ENCODE data around the gene TSPOAP1. TPM values are rescaled to one million over a fixed set of nuclear protein-coding genes. Genes with fewer than 3 reads are reported as not detected.

Gene TSPOAP1
- total and polyA plus RNA-seq, 4 donors: 4.3 to 46.7 (median 15.0) TPM

GRCh38 chr17:58337600-58338453, 9.2 kb upstream of the TSPOAP1 start:
- no peak overlapping the region for H3K4me3 ChIP-seq (ENCODE audit: low read length in 2 of 2)
- peak; percentile 89 to 93 for DNase-seq

DNA sequence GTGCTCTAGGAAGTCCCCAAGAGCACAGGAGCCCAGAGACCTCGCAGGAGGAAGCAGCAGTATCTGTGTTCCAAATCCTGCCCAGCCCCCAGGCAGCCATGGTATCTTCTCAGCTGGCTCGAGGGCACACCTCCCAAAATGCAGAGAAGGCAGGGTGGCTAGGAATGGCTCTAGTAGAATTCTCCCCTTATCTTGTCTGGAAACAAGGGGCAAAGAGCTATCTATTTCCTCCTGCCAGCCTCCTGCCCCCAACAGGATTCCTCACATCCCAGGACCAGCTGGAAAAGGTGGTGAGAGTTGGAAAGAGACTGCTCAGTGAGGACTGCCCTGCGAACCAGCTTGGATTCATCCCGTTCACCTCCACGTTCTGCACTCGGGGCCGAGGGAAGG, 8.6 kb upstream of the TSPOAP1 start:
- Histone ChIP-seq H3K27me3 (ENCODE audit: control insufficient read depth in 1 of 2, insufficient read depth in 2 of 2, low read length in 1 of 2) (no peaks in the 10 kb centered on the region), H3K9me3 (ENCODE audit: control insufficient read depth, low read length) (no peaks in the 10 kb centered on the region), H3K27ac (ENCODE audit: low read depth in 1 of 2, low read length in 2 of 2) (no peak overlapping the region), H3K4me1 (ENCODE audit: control insufficient read depth in 1 of 2, insufficient read depth in 2 of 2, low read length in 2 of 2) (no peaks in the 10 kb centered on the region), H3K4me3 (ENCODE audit: low read length in 2 of 2) (no peak overlapping the region), H3K36me3 (ENCODE audit: control insufficient read depth in 1 of 2, insufficient read depth in 2 of 2, low read length in 1 of 2) (no peaks in the 10 kb centered on the region)
- intact Hi-C loops (cut with DNase I): no loop called here
- ATAC-seq (ENCODE audit: low FRiP score) (no peak), DNase-seq (peak in 1 of 2 donors; percentile 67)
- 63 to 67% methylated on average over 7 of the region's 7 CpGs for WGBS, 2 donors

More at GRCh38 chr17:58337600-58338453, 9.2 kb upstream of the TSPOAP1 start:
- H3K27ac ChIP-seq (ENCODE audit: low read depth in 1 of 2, low read length in 2 of 2): no peak overlapping the region
- H3K4me1 ChIP-seq (ENCODE audit: control insufficient read depth in 1 of 2, insufficient read depth in 2 of 2, low read length in 2 of 2): no peaks in the 10 kb centered on the region
- peak; percentile 72 for ATAC-seq (ENCODE audit: low FRiP score)
- H3K36me3 ChIP-seq (ENCODE audit: control insufficient read depth in 1 of 2, insufficient read depth in 2 of 2, low read length in 1 of 2): no peaks in the 10 kb centered on the region
- WGBS, 2 donors: 34 to 35% methylated on average over 23 of the region's 23 CpGs
- no peaks in the 10 kb centered on the region for H3K9me3 ChIP-seq (ENCODE audit: control insufficient read depth, low read length)
- intact Hi-C loops (cut with DNase I): no loop called here
- no peaks in the 10 kb centered on the region for H3K27me3 ChIP-seq (ENCODE audit: control insufficient read depth in 1 of 2, insufficient read depth in 2 of 2, low read length in 1 of 2)

GRCh38 chr17:58336456-58337209, 8.0 kb upstream of the TSPOAP1 start:
- no peaks in the 10 kb centered on the region for H3K27me3 ChIP-seq (ENCODE audit: control insufficient read depth in 1 of 2, insufficient read depth in 2 of 2, low read length in 1 of 2)
- 31 to 34% methylated on average over 5 of the region's 5 CpGs for WGBS, 2 donors
- no peak overlapping the region for H3K4me3 ChIP-seq (ENCODE audit: low read length in 2 of 2)
- ATAC-seq (ENCODE audit: low FRiP score): no peak
- H3K27ac ChIP-seq (ENCODE audit: low read depth in 1 of 2, low read length in 2 of 2): no peak overlapping the region
- no peaks in the 10 kb centered on the region for H3K4me1 ChIP-seq (ENCODE audit: control insufficient read depth in 1 of 2, insufficient read depth in 2 of 2, low read length in 2 of 2)
- peak in 1 of 2 donors; percentile 35 for DNase-seq
- intact Hi-C loops (cut with DNase I): no loop called here
- H3K9me3 ChIP-seq (ENCODE audit: control insufficient read depth, low read length): no peaks in the 10 kb centered on the region
- no peaks in the 10 kb centered on the region for H3K36me3 ChIP-seq (ENCODE audit: control insufficient read depth in 1 of 2, insufficient read depth in 2 of 2, low read length in 1 of 2)

- no peak for ATAC-seq (ENCODE audit: low FRiP score)
- Histone ChIP-seq H3K4me3 (ENCODE audit: low read length in 2 of 2) (no peak overlapping the region), H3K36me3 (ENCODE audit: control insufficient read depth in 1 of 2, insufficient read depth in 2 of 2, low read length in 1 of 2) (no peaks in the 10 kb centered on the region), H3K4me1 (ENCODE audit: control insufficient read depth in 1 of 2, insufficient read depth in 2 of 2, low read length in 2 of 2) (no peaks in the 10 kb centered on the region), H3K9me3 (ENCODE audit: control insufficient read depth, low read length) (no peaks in the 10 kb centered on the region), H3K27ac (ENCODE audit: low read depth in 1 of 2, low read length in 2 of 2) (no peak overlapping the region), H3K27me3 (ENCODE audit: control insufficient read depth in 1 of 2, insufficient read depth in 2 of 2, low read length in 1 of 2) (no peaks in the 10 kb centered on the region)
- peak in 1 of 2 donors; percentile 52 for DNase-seq
- WGBS, 2 donors: 82 to 87% methylated on average over 4 of the region's 4 CpGs
- intact Hi-C loops (cut with DNase I): no loop called here
These were observed 7.3 kb upstream of the TSPOAP1 start for GRCh38 chr17:58335779-58336455.

GRCh38 chr17:58335061-58335731, 6.6 kb upstream of the TSPOAP1 start:
- WGBS, 2 donors: 67 to 71% methylated on average over 10 of the region's 10 CpGs
- Histone ChIP-seq H3K27me3 (ENCODE audit: control insufficient read depth in 1 of 2, insufficient read depth in 2 of 2, low read length in 1 of 2) (no peaks in the 10 kb centered on the region), H3K4me3 (ENCODE audit: low read length in 2 of 2) (no peak overlapping the region), H3K36me3 (ENCODE audit: control insufficient read depth in 1 of 2, insufficient read depth in 2 of 2, low read length in 1 of 2) (no peaks in the 10 kb centered on the region), H3K9me3 (ENCODE audit: control insufficient read depth, low read length) (no peaks in the 10 kb centered on the region), H3K4me1 (ENCODE audit: control insufficient read depth in 1 of 2, insufficient read depth in 2 of 2, low read length in 2 of 2) (no peaks in the 10 kb centered on the region), H3K27ac (ENCODE audit: low read depth in 1 of 2, low read length in 2 of 2) (no peak overlapping the region)
- DNase-seq (peak in 1 of 2 donors; percentile 70), ATAC-seq (ENCODE audit: low FRiP score) (no peak)
- intact Hi-C loops (cut with DNase I): no loop called here

- Histone ChIP-seq H3K36me3 (ENCODE audit: control insufficient read depth in 1 of 2, insufficient read depth in 2 of 2, low read length in 1 of 2) (no peaks in the 10 kb centered on the region), H3K27ac (ENCODE audit: low read depth in 1 of 2, low read length in 2 of 2) (no peak overlapping the region), H3K4me1 (ENCODE audit: control insufficient read depth in 1 of 2, insufficient read depth in 2 of 2, low read length in 2 of 2) (no peaks in the 10 kb centered on the region), H3K9me3 (ENCODE audit: control insufficient read depth, low read length) (no peaks in the 10 kb centered on the region), H3K4me3 (ENCODE audit: low read length in 2 of 2) (no peak overlapping the region), H3K27me3 (ENCODE audit: control insufficient read depth in 1 of 2, insufficient read depth in 2 of 2, low read length in 1 of 2) (no peaks in the 10 kb centered on the region)
- WGBS, 2 donors: 88 to 89% methylated on average over 9 of the region's 9 CpGs
- intact Hi-C loops (cut with DNase I): no loop called here
- DNase-seq (peak in 1 of 2 donors; percentile 61), ATAC-seq (ENCODE audit: low FRiP score) (no peak)
These were observed 6.1 kb upstream of the TSPOAP1 start for GRCh38 chr17:58334661-58335060.

GRCh38 chr17:58334256-58334655, 5.7 kb upstream of the TSPOAP1 start:
- Histone ChIP-seq H3K27me3 (ENCODE audit: control insufficient read depth in 1 of 2, insufficient read depth in 2 of 2, low read length in 1 of 2) (no peaks in the 10 kb centered on the region), H3K4me3 (ENCODE audit: low read length in 2 of 2) (no peak overlapping the region), H3K4me1 (ENCODE audit: control insufficient read depth in 1 of 2, insufficient read depth in 2 of 2, low read length in 2 of 2) (no peaks in the 10 kb centered on the region), H3K27ac (ENCODE audit: low read depth in 1 of 2, low read length in 2 of 2) (no peak overlapping the region), H3K9me3 (ENCODE audit: control insufficient read depth, low read length) (no peaks in the 10 kb centered on the region), H3K36me3 (ENCODE audit: control insufficient read depth in 1 of 2, insufficient read depth in 2 of 2, low read length in 1 of 2) (no peaks in the 10 kb centered on the region)
- no peak for DNase-seq
- ATAC-seq (ENCODE audit: low FRiP score): no peak
- WGBS, 2 donors: 74 to 75% methylated on average over 5 of the region's 5 CpGs
- intact Hi-C loops (cut with DNase I): no loop called here

GRCh38 chr17:58333736-58334207, 5.2 kb upstream of the TSPOAP1 start:
- intact Hi-C loops (cut with DNase I): no loop called here
- Histone ChIP-seq H3K36me3 (ENCODE audit: control insufficient read depth in 1 of 2, insufficient read depth in 2 of 2, low read length in 1 of 2) (no peaks in the 10 kb centered on the region), H3K27me3 (ENCODE audit: control insufficient read depth in 1 of 2, insufficient read depth in 2 of 2, low read length in 1 of 2) (no peaks in the 10 kb centered on the region), H3K4me3 (ENCODE audit: low read length in 2 of 2) (no peak overlapping the region), H3K9me3 (ENCODE audit: control insufficient read depth, low read length) (no peaks in the 10 kb centered on the region), H3K27ac (ENCODE audit: low read depth in 1 of 2, low read length in 2 of 2) (no peak overlapping the region), H3K4me1 (ENCODE audit: control insufficient read depth in 1 of 2, insufficient read depth in 2 of 2, low read length in 2 of 2) (no peaks in the 10 kb centered on the region)
- ATAC-seq (ENCODE audit: low FRiP score) (no peak), DNase-seq (no peak)
- 59 to 63% methylated on average over 6 of the region's 6 CpGs for WGBS, 2 donors
